IPS-15b (cell line): ENCODE measurements around the gene ACTC1.
A peak's percentile ranks its signal among the peaks of the same experiment; 100 is the strongest.

ENCODE experiments used
- H3K27me3 ChIP-seq: one replicate; pipeline ENCODE4 v1.6.1; 2013; ENCODE audit warnings: low read length; ENCODE audit not compliant: control insufficient read depth, insufficient read depth
- H3K36me3 ChIP-seq: one replicate; pipeline ENCODE4 v1.6.1; 2013; ENCODE audit warnings: low read length; ENCODE audit not compliant: control insufficient read depth, insufficient read depth
- H3K4me1 ChIP-seq: one replicate; pipeline ENCODE4 v1.6.1; 2013; ENCODE audit warnings: mild to moderate bottlenecking, low read length; ENCODE audit not compliant: control insufficient read depth, insufficient read depth
- H3K4me3 ChIP-seq: one replicate; pipeline ENCODE4 v1.5.1; 2013; ENCODE audit warnings: low read depth, low read length
- H3K9ac ChIP-seq: one replicate; pipeline ENCODE4 v1.6.1; 2013; ENCODE audit warnings: low read depth, mild to moderate bottlenecking, low read length
- H3K9me3 ChIP-seq: one replicate; pipeline ENCODE4 v1.6.1; 2013; ENCODE audit warnings: mild to moderate bottlenecking, low read length; ENCODE audit not compliant: control insufficient read depth, insufficient read depth

Gene ACTC1

DNA sequence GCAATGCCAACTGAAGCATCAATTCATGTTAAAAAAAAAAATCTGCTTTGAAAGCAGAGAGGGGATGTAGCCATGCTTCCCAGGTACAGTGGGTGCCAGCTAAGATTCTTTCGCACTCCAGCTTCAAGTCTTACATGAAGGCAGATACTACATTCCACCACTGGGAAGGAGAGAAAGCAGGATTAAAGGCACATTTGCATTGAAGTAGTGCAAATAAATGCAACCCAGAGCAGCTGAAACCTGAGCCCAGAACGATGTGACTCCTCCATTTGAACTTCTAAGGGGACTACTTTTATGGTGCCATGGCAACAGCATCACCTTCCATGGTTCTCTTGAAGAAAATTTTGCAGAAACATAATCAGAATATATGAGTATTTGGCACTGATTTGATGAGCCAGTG, 21.4 kb downstream of the ACTC1 start:
- H3K4me1 ChIP-seq: peaks cover 3% of the 10 kb centered on the region
- no peak overlapping the region for H3K9ac ChIP-seq
- H3K9me3 ChIP-seq: no peaks in the 10 kb centered on the region
- no peaks in the 10 kb centered on the region for H3K27me3 ChIP-seq
- no peak overlapping the region for H3K4me3 ChIP-seq
- no peaks in the 10 kb centered on the region for H3K36me3 ChIP-seq

DNA sequence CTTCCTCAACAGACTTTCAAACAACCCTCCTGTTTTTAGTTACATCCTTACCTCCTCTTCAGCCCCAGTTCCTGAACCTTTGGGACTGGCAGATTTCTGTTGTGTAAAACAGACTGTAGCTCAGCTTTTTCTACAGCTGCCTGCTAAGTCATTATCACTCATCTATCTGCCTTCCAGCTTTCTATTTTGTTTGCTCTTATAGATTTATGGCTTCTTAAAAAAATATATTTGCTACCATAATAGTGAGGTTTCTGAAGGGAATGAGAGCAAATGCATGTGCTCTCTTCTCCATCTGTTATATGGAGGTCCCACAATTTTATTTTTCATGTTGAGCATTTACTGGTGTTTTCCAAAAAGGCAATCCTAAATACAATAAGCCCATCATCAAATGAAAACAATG, 22.3 kb downstream of the ACTC1 start:
- H3K9me3 ChIP-seq: no peaks in the 10 kb centered on the region
- no peak overlapping the region for H3K9ac ChIP-seq

DNA sequence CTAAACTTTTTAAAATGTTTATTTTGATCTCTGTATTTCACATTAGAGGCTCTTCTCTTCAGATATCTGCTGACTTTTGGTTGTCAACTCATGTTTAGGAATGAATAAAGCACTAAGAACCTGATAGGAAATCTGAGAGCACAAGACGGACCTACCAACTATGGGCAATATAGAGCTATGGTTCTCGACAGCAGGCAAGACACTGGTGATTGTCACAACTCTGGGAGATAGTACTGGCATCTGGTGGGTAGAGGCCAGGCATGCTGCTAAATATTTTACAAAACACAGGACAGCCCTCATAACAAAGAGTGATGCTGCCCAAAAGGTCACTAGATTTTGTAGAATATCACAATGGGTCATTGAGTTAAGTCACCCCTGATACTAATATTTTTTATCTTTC, 23.0 kb downstream of the ACTC1 start:
- peaks cover 3% of the 10 kb centered on the region for H3K4me1 ChIP-seq
- H3K9ac ChIP-seq: no peak overlapping the region
- H3K9me3 ChIP-seq: no peaks in the 10 kb centered on the region
- H3K27me3 ChIP-seq: no peaks in the 10 kb centered on the region
- H3K36me3 ChIP-seq: no peaks in the 10 kb centered on the region
- H3K4me3 ChIP-seq: no peak overlapping the region

More for the DNA sequence above, 22.3 kb downstream of the ACTC1 start:
- H3K4me3 ChIP-seq: no peak overlapping the region
- no peaks in the 10 kb centered on the region for H3K36me3 ChIP-seq
- H3K4me1 ChIP-seq: peaks cover 3% of the 10 kb centered on the region
- no peaks in the 10 kb centered on the region for H3K27me3 ChIP-seq

DNA sequence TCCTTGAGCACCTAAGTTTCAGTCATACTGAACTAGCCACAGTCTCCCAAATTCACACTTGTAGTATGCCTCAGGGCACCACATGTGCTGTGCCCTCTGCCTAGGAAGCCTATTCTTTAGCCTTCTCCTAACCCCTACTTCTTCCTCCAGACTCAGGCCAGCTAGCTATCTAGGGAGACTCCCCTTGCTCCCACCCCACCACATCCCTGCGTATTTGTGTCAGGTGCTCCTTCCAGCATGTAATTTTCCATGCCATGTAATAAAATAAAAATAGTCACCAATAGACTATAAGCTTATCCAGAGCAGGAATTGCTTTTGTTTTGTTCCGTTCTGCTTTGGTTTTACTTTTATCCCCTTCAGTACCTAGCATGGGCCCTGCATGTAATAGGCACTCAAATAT, 25.6 kb downstream of the ACTC1 start:
- H3K9ac ChIP-seq: no peak overlapping the region
- H3K9me3 ChIP-seq: no peaks in the 10 kb centered on the region
- no peak overlapping the region for H3K4me3 ChIP-seq
- no peaks in the 10 kb centered on the region for H3K36me3 ChIP-seq
- H3K27me3 ChIP-seq: no peaks in the 10 kb centered on the region
- H3K4me1 ChIP-seq: peaks cover 3% of the 10 kb centered on the region

DNA sequence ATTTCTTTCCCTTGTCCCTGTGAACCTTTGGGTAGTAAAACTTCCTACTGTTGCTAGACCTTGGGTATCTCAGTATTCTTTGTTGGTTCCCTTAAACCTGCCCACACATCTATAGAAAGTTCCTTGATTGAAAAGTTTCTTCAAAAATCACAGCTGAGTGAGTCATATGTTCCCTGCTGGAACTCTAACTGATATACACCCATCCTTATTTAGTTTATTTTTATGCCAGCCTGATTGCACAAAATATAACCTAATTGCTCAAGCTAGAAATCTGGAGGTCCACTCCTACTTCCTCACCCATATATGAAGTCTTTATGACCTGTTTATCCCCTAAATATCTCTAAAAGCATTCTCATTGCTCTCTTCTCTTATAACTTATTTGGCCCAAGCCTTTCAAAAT, 26.8 kb downstream of the ACTC1 start:
- Histone ChIP-seq H3K27me3 (no peaks in the 10 kb centered on the region), H3K4me1 (peaks cover 3% of the 10 kb centered on the region), H3K9me3 (no peaks in the 10 kb centered on the region), H3K9ac (no peak overlapping the region), H3K36me3 (no peaks in the 10 kb centered on the region), H3K4me3 (no peak overlapping the region)

DNA sequence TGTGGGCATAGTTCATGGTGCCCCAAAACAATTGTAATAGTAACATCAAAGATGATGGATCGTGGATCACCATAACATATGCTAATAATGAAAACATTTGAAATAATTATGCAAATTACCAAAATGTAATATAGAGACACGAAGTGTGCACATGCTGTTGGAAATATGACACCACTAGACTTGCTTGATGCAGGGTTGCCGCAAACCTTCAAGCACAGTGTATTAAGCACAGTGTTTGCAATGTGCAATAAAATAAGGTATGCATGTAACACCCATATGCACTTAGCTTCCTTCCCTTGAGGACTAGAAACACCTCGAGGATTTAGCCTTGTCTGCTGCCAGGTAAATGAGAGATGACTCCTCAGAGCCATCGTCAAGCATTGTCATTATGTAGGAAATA, 29.6 kb downstream of the ACTC1 start:
- Histone ChIP-seq H3K27me3 (no peaks in the 10 kb centered on the region), H3K36me3 (no peaks in the 10 kb centered on the region), H3K9me3 (no peaks in the 10 kb centered on the region), H3K4me3 (no peak overlapping the region), H3K9ac (no peak overlapping the region), H3K4me1 (peaks cover 3% of the 10 kb centered on the region)

DNA sequence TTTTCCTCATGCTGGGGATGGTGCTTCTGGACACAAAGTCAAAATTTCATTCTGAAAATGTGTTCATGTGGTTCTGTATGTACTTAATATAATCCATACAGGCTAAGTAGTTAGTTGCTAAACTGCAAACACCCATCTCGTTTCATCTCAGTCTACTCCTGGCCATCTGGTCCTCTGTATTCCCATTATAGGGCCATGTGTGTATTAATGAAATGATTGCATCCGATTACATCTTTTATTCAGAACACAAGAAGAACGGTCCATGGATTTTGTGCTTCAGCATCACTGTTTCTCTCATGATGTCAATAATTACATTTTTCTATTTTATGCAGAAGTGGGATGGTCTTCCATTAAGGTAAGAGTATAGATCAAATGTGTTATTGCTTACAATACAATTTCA, 34.4 kb downstream of the ACTC1 start:
- peaks cover under 1% of the 10 kb centered on the region for H3K4me1 ChIP-seq

DNA sequence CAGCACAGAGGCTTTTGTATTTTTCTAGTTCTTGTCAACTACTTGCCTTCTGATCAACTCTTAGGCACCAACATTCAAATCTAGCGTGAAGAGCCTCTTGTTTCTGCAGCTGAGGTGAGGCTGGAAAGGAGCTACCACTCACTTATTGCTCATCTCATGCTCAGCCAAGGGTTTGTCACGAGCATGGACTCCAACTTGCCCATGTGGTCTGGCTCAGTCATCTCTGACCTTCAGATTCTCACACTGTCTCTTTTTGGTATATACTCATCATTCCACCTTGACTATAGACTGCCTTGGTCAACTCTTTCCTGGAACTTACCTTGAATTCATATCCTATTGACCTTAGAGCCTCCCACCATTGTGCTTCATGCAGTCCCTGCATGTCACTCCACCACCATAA, 35.4 kb downstream of the ACTC1 start:
- peaks cover 4% of the 10 kb centered on the region for H3K4me1 ChIP-seq
- H3K36me3 ChIP-seq: no peaks in the 10 kb centered on the region
- H3K27me3 ChIP-seq: peaks cover 36% of the 10 kb centered on the region
- H3K9ac ChIP-seq: no peak overlapping the region
- H3K9me3 ChIP-seq: no peaks in the 10 kb centered on the region
- no peak overlapping the region for H3K4me3 ChIP-seq

More for the DNA sequence above, 34.4 kb downstream of the ACTC1 start:
- Histone ChIP-seq H3K9ac (no peak overlapping the region), H3K9me3 (no peaks in the 10 kb centered on the region), H3K4me3 (no peak overlapping the region), H3K27me3 (peaks cover 26% of the 10 kb centered on the region), H3K36me3 (no peaks in the 10 kb centered on the region)

DNA sequence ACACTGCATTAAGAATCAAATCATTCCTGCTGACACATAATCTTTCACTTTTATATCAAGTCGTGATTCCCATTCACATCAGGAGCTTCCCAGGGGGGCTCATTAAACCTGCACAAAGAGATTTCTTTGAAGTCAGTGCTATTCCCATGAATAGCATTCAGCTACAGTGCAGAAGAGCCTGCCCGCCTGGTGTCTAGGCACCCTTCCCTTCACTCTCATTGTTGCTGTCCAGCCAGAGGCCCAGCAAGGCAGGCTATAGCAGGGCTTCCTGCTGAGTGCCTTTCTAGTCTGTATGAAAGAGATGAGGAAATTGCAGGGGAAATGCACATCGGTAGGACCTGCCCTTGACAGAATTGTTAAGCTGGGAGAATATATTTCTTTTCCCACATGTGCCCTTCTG, 36.0 kb downstream of the ACTC1 start:
- Histone ChIP-seq H3K9me3 (no peaks in the 10 kb centered on the region), H3K4me3 (no peak overlapping the region), H3K36me3 (no peaks in the 10 kb centered on the region), H3K27me3 (peaks cover 41% of the 10 kb centered on the region), H3K9ac (no peak overlapping the region), H3K4me1 (peaks cover 4% of the 10 kb centered on the region)

DNA sequence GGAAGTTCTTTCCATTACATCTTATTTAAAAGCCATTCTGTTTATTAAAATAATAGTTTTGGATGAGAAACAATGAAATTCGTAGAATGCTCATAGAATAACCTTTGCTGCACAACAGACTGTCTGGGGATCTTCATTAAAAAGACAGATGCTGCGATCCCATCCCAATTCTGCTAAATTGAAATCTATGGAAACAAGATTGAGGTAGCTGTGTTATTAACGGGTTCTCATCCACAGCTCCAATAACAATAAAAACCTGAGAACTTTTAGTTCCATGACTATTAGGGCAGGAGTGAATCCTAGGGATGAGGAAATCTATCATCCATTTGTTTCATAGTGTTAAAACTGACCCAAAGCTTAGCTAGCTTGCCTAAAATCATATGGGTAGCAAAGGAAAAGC, 38.1 kb downstream of the ACTC1 start:
- Histone ChIP-seq H3K4me3 (no peak overlapping the region), H3K9ac (no peak overlapping the region), H3K27me3 (peaks cover 57% of the 10 kb centered on the region), H3K4me1 (peaks cover 5% of the 10 kb centered on the region), H3K36me3 (no peaks in the 10 kb centered on the region), H3K9me3 (no peaks in the 10 kb centered on the region)

DNA sequence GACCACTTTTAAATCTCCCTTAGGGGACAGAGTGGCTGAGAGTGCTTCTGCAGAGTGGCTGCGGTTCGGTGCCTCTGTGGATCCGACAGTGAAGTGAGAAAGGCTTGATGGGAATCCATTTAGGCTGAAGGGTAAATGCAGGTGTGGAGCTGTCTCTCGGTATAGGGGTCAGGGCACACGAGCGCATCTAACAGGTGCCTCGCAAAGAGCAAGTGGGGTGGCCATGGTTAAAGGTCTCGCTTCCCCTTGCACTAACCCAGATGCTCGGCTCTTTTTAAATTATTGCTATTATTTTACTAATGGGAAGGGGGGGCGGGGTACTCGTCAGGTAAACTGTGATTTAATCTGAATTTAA, 40.0 kb downstream of the ACTC1 start:
- H3K4me1 ChIP-seq: peaks cover 5% of the 10 kb centered on the region
- no peaks in the 10 kb centered on the region for H3K36me3 ChIP-seq
- no peaks in the 10 kb centered on the region for H3K9me3 ChIP-seq
- peaks cover 61% of the 10 kb centered on the region for H3K27me3 ChIP-seq
- H3K4me3 ChIP-seq: peak overlapping the region; percentile 66
- H3K9ac ChIP-seq: no peak overlapping the region

DNA sequence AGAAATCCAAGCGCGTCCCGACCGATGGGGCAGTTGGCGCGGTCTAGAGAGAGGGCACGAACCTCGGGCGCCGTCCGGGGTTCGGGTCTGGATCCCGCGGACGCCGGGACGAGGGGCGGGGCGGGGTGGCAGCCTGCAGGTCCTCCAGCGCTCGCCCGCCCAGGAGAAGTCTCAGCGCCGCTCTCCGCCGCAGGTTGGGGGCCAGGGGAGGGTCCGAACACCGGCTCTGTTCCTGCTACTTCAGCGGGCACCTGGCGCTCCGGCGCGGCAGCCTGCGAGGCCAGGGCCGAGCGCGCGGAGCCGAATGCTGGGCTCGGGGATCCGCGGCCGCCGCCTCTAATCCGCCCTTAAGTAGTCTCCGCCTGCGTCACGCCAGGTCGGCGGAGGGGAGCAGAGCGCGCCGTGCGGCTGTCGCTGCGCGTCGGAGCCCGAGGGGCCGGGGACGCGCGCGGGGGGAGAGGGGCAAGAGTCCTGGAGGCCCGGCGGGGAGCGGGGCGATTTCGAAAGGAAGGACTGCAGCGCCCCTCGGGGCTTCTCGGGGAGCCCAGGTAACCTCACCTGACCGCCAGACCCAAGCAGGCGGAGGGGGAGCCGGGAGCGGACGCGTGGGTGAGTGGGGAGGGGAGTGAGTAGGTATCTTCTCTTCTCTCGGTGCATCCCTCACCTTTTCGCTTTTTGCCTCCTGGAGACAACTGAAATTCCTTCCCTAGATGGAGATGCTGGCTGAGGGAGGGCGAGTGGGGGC, 40.5 kb downstream of the ACTC1 start, which contains the start of gene GJD2:
TSS of gene GJD2 (minus strand) at position 325 of the 745 bp plus-strand sequence. CDS start 510 bp downstream, outside the sequence.
- Histone ChIP-seq H3K4me3 (peak within 1 kb of the TSS; percentile 66), H3K9ac (no peak within 1 kb of the TSS), H3K36me3 (no peaks in the 10 kb centered on the region), H3K27me3 (peaks cover 61% of the 10 kb centered on the region), H3K4me1 (peaks cover 5% of the 10 kb centered on the region), H3K9me3 (no peaks in the 10 kb centered on the region)
